ENCODE data around the gene ACADS. TPM values are rescaled to one million over a fixed set of nuclear protein-coding genes. Genes with fewer than 3 reads are reported as not detected.

The ACADS gene
- total and polyA plus RNA-seq, 8 donors = 16.5 to 313 (median 38.7) TPM

DNA sequence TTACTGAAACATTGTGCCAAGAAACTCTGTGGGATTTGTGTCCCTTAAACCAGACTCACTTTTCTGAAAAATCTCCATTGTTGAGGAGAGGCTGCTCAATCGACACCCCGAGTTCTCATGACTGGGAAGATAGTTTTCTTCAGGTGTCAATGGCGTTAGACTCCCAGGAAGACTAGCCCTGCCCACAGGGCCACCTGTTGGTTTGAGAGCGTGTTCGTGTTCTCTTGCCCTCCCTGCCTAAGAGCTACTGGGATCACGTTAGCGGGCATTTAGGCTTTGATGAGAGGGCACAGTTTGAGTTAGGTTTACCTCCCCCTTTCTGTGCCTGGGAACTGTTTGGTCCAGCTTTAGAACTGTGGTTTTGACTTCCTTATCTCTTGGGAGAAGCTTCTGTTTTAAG lies 26.1 kb upstream of the ACADS start:
- intact Hi-C loops (cut with DNase I; ENCODE audit: low total_unique reads) = no loop called here
- Histone ChIP-seq H3K9me3 (no peaks in the 10 kb centered on the region), H3K27me3 (no peaks in the 10 kb centered on the region), H3K4me3 (no peak overlapping the region), H3K36me3 (peaks cover 34 to 90% (median 88%) of the 10 kb centered on the region in 4 donors), H3K4me1 (peaks cover 14 to 41% (median 37%) of the 10 kb centered on the region in 4 donors), H3K27ac (peak overlapping the region in 3 of 5 donors; percentile 21 to 68 (median 44))
- DNase-seq = no peak
- 65 to 83% (median 66%) methylated on average over 6 to 7 of the region's 7 CpGs for WGBS, 5 donors
- TF ChIP-seq EP300 (IDR thresholded peaks at IDR 0.05) = no peak
- TF ChIP-seq POLR2A (IDR thresholded peaks at IDR 0.05) = no peak
- no peak for TF ChIP-seq CTCF (IDR thresholded peaks at IDR 0.05)
- TF ChIP-seq POLR2AphosphoS5 (IDR thresholded peaks at IDR 0.05) = no peak

GRCh38 chr12:120700886-120701285 lies 24.7 kb upstream of the ACADS start:
- peak overlapping the region; percentile 16 to 68 (median 40) for H3K27ac ChIP-seq
- H3K9me3 ChIP-seq = no peaks in the 10 kb centered on the region
- peak in 1 of 2 donors; percentile 76 for DNase-seq
- 61 to 89% (median 67%) methylated on average over 5 of the region's 5 CpGs for WGBS, 5 donors
- peaks cover 21 to 81% (median 75%) of the 10 kb centered on the region in 4 donors for H3K36me3 ChIP-seq
- intact Hi-C loops (cut with DNase I; ENCODE audit: low total_unique reads) = no loop called here
- TF ChIP-seq EP300 (IDR thresholded peaks at IDR 0.05) = no peak
- no peak for TF ChIP-seq POLR2AphosphoS5 (IDR thresholded peaks at IDR 0.05)
- TF ChIP-seq POLR2A (IDR thresholded peaks at IDR 0.05) = no peak
- no peak for TF ChIP-seq CTCF (IDR thresholded peaks at IDR 0.05)
- H3K27me3 ChIP-seq = no peaks in the 10 kb centered on the region
- H3K4me3 ChIP-seq = no peak overlapping the region
- H3K4me1 ChIP-seq = peaks cover 17 to 49% (median 40%) of the 10 kb centered on the region in 4 donors

DNA sequence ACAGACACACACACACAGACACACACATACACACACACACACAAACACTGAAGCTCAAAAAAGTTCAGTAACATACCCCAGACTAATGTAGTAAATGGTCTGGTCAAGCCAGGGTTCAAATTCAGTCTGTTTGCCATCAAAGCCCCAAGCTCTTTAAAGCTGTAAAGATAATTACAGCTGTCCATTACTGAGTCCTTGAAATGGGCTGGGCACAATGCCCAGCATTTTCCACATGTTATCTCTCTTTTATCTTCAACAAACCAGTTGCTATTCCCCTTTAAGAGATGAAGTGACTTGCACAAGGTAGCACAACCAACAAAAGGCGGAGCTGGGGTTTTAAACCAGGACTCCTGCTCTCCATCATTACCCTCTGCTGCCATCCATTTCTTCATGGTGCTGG lies 23.0 kb upstream of the ACADS start:
- intact Hi-C loops (cut with DNase I; ENCODE audit: low total_unique reads) = no loop called here
- peak overlapping the region; percentile 14 to 68 (median 38) for H3K27ac ChIP-seq

GRCh38 chr12:120703311-120703942 lies 22.2 kb upstream of the ACADS start:
- DNase-seq = no peak
- Histone ChIP-seq H3K36me3 (peaks cover 5 to 56% (median 49%) of the 10 kb centered on the region in 4 donors), H3K27me3 (no peaks in the 10 kb centered on the region), H3K27ac (peak overlapping the region; percentile 14 to 68 (median 38)), H3K4me1 (peaks cover 18 to 53% (median 44%) of the 10 kb centered on the region in 4 donors), H3K9me3 (no peaks in the 10 kb centered on the region), H3K4me3 (no peak overlapping the region)
- intact Hi-C loops (cut with DNase I; ENCODE audit: low total_unique reads) = no loop called here
- TF ChIP-seq POLR2A (IDR thresholded peaks at IDR 0.05) (no peak), CTCF (IDR thresholded peaks at IDR 0.05) (no peak), POLR2AphosphoS5 (IDR thresholded peaks at IDR 0.05) (no peak), EP300 (IDR thresholded peaks at IDR 0.05) (no peak)
- 77 to 86% (median 85%) methylated on average over 11 of the region's 11 CpGs for WGBS, 5 donors

More for the DNA sequence above, 23.0 kb upstream of the ACADS start:
- peak in 1 of 2 donors; percentile 70 for DNase-seq
- Histone ChIP-seq H3K27me3 (no peaks in the 10 kb centered on the region), H3K4me1 (peaks cover 18 to 54% (median 44%) of the 10 kb centered on the region in 4 donors), H3K4me3 (no peak overlapping the region), H3K36me3 (peaks cover 5 to 64% (median 57%) of the 10 kb centered on the region in 4 donors), H3K9me3 (no peaks in the 10 kb centered on the region)
- TF ChIP-seq POLR2A (IDR thresholded peaks at IDR 0.05) (no peak), EP300 (IDR thresholded peaks at IDR 0.05) (no peak), POLR2AphosphoS5 (IDR thresholded peaks at IDR 0.05) (no peak), CTCF (IDR thresholded peaks at IDR 0.05) (no peak)
- 36 to 94% (median 48%) methylated on average over 1 of the region's 1 CpG for WGBS, 5 donors

Data from stomach (tissue), 9 donors.